ENCODE measurements around the gene EFCAB6.

Gene EFCAB6

GRCh38 chr22:43726964-43727543 lies 85.1 kb downstream of the EFCAB6 start:
- H3K27me3 ChIP-seq (ENCODE audit: control insufficient read depth, insufficient read depth, low read length) = no peaks in the 10 kb centered on the region
- no peak overlapping the region for H3K9ac ChIP-seq (ENCODE audit: low read length)
- H3K36me3 ChIP-seq (ENCODE audit: control insufficient read depth, insufficient read depth, low read length) = no peaks in the 10 kb centered on the region
- H3K4me1 ChIP-seq (ENCODE audit: control insufficient read depth, insufficient read depth, low read length) = no peaks in the 10 kb centered on the region
- H3K9me3 ChIP-seq (ENCODE audit: control insufficient read depth, low read length) = no peaks in the 10 kb centered on the region
- no peak overlapping the region for H3K4me3 ChIP-seq (ENCODE audit: low read length)

- H3K4me3 ChIP-seq (ENCODE audit: low read length) = no peak overlapping the region
- no peak overlapping the region for H3K9ac ChIP-seq (ENCODE audit: low read length)
- no peaks in the 10 kb centered on the region for H3K9me3 ChIP-seq (ENCODE audit: control insufficient read depth, low read length)
- H3K27me3 ChIP-seq (ENCODE audit: control insufficient read depth, insufficient read depth, low read length) = no peaks in the 10 kb centered on the region
- H3K4me1 ChIP-seq (ENCODE audit: control insufficient read depth, insufficient read depth, low read length) = no peaks in the 10 kb centered on the region
- H3K36me3 ChIP-seq (ENCODE audit: control insufficient read depth, insufficient read depth, low read length) = no peaks in the 10 kb centered on the region
These were observed 85.8 kb downstream of the EFCAB6 start for GRCh38 chr22:43726322-43726721.

- Histone ChIP-seq H3K4me1 (ENCODE audit: control insufficient read depth, insufficient read depth, low read length) (no peaks in the 10 kb centered on the region), H3K9me3 (ENCODE audit: control insufficient read depth, low read length) (no peaks in the 10 kb centered on the region), H3K36me3 (ENCODE audit: control insufficient read depth, insufficient read depth, low read length) (no peaks in the 10 kb centered on the region), H3K9ac (ENCODE audit: low read length) (no peak overlapping the region), H3K4me3 (ENCODE audit: low read length) (no peak overlapping the region), H3K27me3 (ENCODE audit: control insufficient read depth, insufficient read depth, low read length) (no peaks in the 10 kb centered on the region)
These were observed 88.3 kb downstream of the EFCAB6 start for GRCh38 chr22:43723816-43724215.

- H3K27me3 ChIP-seq (ENCODE audit: control insufficient read depth, insufficient read depth, low read length) = no peaks in the 10 kb centered on the region
- no peaks in the 10 kb centered on the region for H3K4me1 ChIP-seq (ENCODE audit: control insufficient read depth, insufficient read depth, low read length)
- no peaks in the 10 kb centered on the region for H3K36me3 ChIP-seq (ENCODE audit: control insufficient read depth, insufficient read depth, low read length)
- no peaks in the 10 kb centered on the region for H3K9me3 ChIP-seq (ENCODE audit: control insufficient read depth, low read length)
- H3K9ac ChIP-seq (ENCODE audit: low read length) = no peak overlapping the region
- no peak overlapping the region for H3K4me3 ChIP-seq (ENCODE audit: low read length)
These were observed 89.7 kb downstream of the EFCAB6 start for GRCh38 chr22:43722444-43722843.

- H3K36me3 ChIP-seq (ENCODE audit: control insufficient read depth, insufficient read depth, low read length) = no peaks in the 10 kb centered on the region
- no peak overlapping the region for H3K9ac ChIP-seq (ENCODE audit: low read length)
- H3K27me3 ChIP-seq (ENCODE audit: control insufficient read depth, insufficient read depth, low read length) = no peaks in the 10 kb centered on the region
- no peak overlapping the region for H3K4me3 ChIP-seq (ENCODE audit: low read length)
- H3K9me3 ChIP-seq (ENCODE audit: control insufficient read depth, low read length) = no peaks in the 10 kb centered on the region
- H3K4me1 ChIP-seq (ENCODE audit: control insufficient read depth, insufficient read depth, low read length) = no peaks in the 10 kb centered on the region
These were observed 91.4 kb downstream of the EFCAB6 start for GRCh38 chr22:43720716-43721115.

GRCh38 chr22:43714104-43714503 lies 98.0 kb downstream of the EFCAB6 start:
- H3K4me1 ChIP-seq (ENCODE audit: control insufficient read depth, insufficient read depth, low read length) = no peaks in the 10 kb centered on the region
- H3K36me3 ChIP-seq (ENCODE audit: control insufficient read depth, insufficient read depth, low read length) = no peaks in the 10 kb centered on the region
- H3K9ac ChIP-seq (ENCODE audit: low read length) = no peak overlapping the region
- H3K9me3 ChIP-seq (ENCODE audit: control insufficient read depth, low read length) = no peaks in the 10 kb centered on the region
- H3K4me3 ChIP-seq (ENCODE audit: low read length) = no peak overlapping the region
- no peaks in the 10 kb centered on the region for H3K27me3 ChIP-seq (ENCODE audit: control insufficient read depth, insufficient read depth, low read length)

GRCh38 chr22:43711681-43712080 lies 100.4 kb downstream of the EFCAB6 start:
- Histone ChIP-seq H3K27me3 (ENCODE audit: control insufficient read depth, insufficient read depth, low read length) (no peaks in the 10 kb centered on the region), H3K36me3 (ENCODE audit: control insufficient read depth, insufficient read depth, low read length) (no peaks in the 10 kb centered on the region), H3K9ac (ENCODE audit: low read length) (no peak overlapping the region), H3K9me3 (ENCODE audit: control insufficient read depth, low read length) (no peaks in the 10 kb centered on the region), H3K4me3 (ENCODE audit: low read length) (no peak overlapping the region), H3K4me1 (ENCODE audit: control insufficient read depth, insufficient read depth, low read length) (no peaks in the 10 kb centered on the region)

GRCh38 chr22:43707648-43708047 lies 104.5 kb downstream of the EFCAB6 start:
- H3K36me3 ChIP-seq (ENCODE audit: control insufficient read depth, insufficient read depth, low read length) = no peaks in the 10 kb centered on the region
- no peaks in the 10 kb centered on the region for H3K4me1 ChIP-seq (ENCODE audit: control insufficient read depth, insufficient read depth, low read length)
- no peak overlapping the region for H3K9ac ChIP-seq (ENCODE audit: low read length)
- H3K4me3 ChIP-seq (ENCODE audit: low read length) = no peak overlapping the region
- no peaks in the 10 kb centered on the region for H3K9me3 ChIP-seq (ENCODE audit: control insufficient read depth, low read length)
- no peaks in the 10 kb centered on the region for H3K27me3 ChIP-seq (ENCODE audit: control insufficient read depth, insufficient read depth, low read length)

- Histone ChIP-seq H3K9me3 (ENCODE audit: control insufficient read depth, low read length) (no peaks in the 10 kb centered on the region), H3K9ac (ENCODE audit: low read length) (no peak overlapping the region), H3K4me3 (ENCODE audit: low read length) (no peak overlapping the region), H3K27me3 (ENCODE audit: control insufficient read depth, insufficient read depth, low read length) (no peaks in the 10 kb centered on the region), H3K4me1 (ENCODE audit: control insufficient read depth, insufficient read depth, low read length) (no peaks in the 10 kb centered on the region), H3K36me3 (ENCODE audit: control insufficient read depth, insufficient read depth, low read length) (no peaks in the 10 kb centered on the region)
These were observed 105.4 kb downstream of the EFCAB6 start for GRCh38 chr22:43706571-43707328.

GRCh38 chr22:43706151-43706550 lies 106.0 kb downstream of the EFCAB6 start:
- Histone ChIP-seq H3K4me1 (ENCODE audit: control insufficient read depth, insufficient read depth, low read length) (no peaks in the 10 kb centered on the region), H3K27me3 (ENCODE audit: control insufficient read depth, insufficient read depth, low read length) (no peaks in the 10 kb centered on the region), H3K36me3 (ENCODE audit: control insufficient read depth, insufficient read depth, low read length) (no peaks in the 10 kb centered on the region), H3K9ac (ENCODE audit: low read length) (no peak overlapping the region), H3K9me3 (ENCODE audit: control insufficient read depth, low read length) (no peaks in the 10 kb centered on the region), H3K4me3 (ENCODE audit: low read length) (no peak overlapping the region)

GRCh38 chr22:43704051-43704450 lies 108.1 kb downstream of the EFCAB6 start:
- H3K4me1 ChIP-seq (ENCODE audit: control insufficient read depth, insufficient read depth, low read length) = no peaks in the 10 kb centered on the region
- no peak overlapping the region for H3K4me3 ChIP-seq (ENCODE audit: low read length)
- no peaks in the 10 kb centered on the region for H3K27me3 ChIP-seq (ENCODE audit: control insufficient read depth, insufficient read depth, low read length)
- H3K9me3 ChIP-seq (ENCODE audit: control insufficient read depth, low read length) = no peaks in the 10 kb centered on the region
- no peak overlapping the region for H3K9ac ChIP-seq (ENCODE audit: low read length)
- no peaks in the 10 kb centered on the region for H3K36me3 ChIP-seq (ENCODE audit: control insufficient read depth, insufficient read depth, low read length)

GRCh38 chr22:43698403-43698802 lies 113.7 kb downstream of the EFCAB6 start:
- no peaks in the 10 kb centered on the region for H3K9me3 ChIP-seq (ENCODE audit: control insufficient read depth, low read length)

More at GRCh38 chr22:43698403-43698802, 113.7 kb downstream of the EFCAB6 start:
- H3K9ac ChIP-seq (ENCODE audit: low read length) = no peak overlapping the region
- no peaks in the 10 kb centered on the region for H3K4me1 ChIP-seq (ENCODE audit: control insufficient read depth, insufficient read depth, low read length)
- H3K4me3 ChIP-seq (ENCODE audit: low read length) = no peak overlapping the region
- no peaks in the 10 kb centered on the region for H3K27me3 ChIP-seq (ENCODE audit: control insufficient read depth, insufficient read depth, low read length)
- H3K36me3 ChIP-seq (ENCODE audit: control insufficient read depth, insufficient read depth, low read length) = no peaks in the 10 kb centered on the region
